Liver (tissue), 9 donors: ENCODE results near the gene RBM27. TPM values are rescaled to one million over a fixed set of nuclear protein-coding genes. Genes with fewer than 3 reads are reported as not detected.
"Not testable (repeated sequence)": the region's sequence is repeated elsewhere in the genome, so short reads cannot be mapped to it uniquely, and the experiment has no call there.

Source experiments
- DNase-seq: peaks from one replicate; pipeline ENCODE4 v3.0.0-alpha.2; 2017; ENCODE audit warnings: low spot score
- H3K27ac ChIP-seq, 2 donors: one replicate each; pipeline ENCODE4 v1.7.0; 2013; ENCODE audit warnings: inconsistent platforms in 2 of 2, low read length in 2 of 2, control low read depth in 1 of 2, low read depth in 1 of 2, mild to moderate bottlenecking in 1 of 2
- H3K27me3 ChIP-seq, 4 donors: one replicate each; pipeline versions ENCODE4 v1.6.1 to v1.7.0; 2013; ENCODE audit warnings: low read length in 3 of 4, inconsistent platforms in 1 of 4, mild to moderate bottlenecking in 1 of 4, moderate library complexity in 1 of 4; ENCODE audit not compliant: control insufficient read depth in 4 of 4, insufficient read depth in 4 of 4
- H3K36me3 ChIP-seq, 4 donors: one replicate each; pipeline versions ENCODE4 v1.6.1 to v1.7.0; 2013; ENCODE audit warnings: low read length in 3 of 4, mild to moderate bottlenecking in 3 of 4, low read depth in 1 of 4, moderate library complexity in 1 of 4; ENCODE audit not compliant: control insufficient read depth in 4 of 4, insufficient read depth in 3 of 4
- H3K4me1 ChIP-seq, 4 donors: one replicate each; pipeline versions ENCODE4 v1.6.1 to v1.7.0; 2013; ENCODE audit warnings: low read length in 3 of 4, mild to moderate bottlenecking in 3 of 4, moderate library complexity in 1 of 4; ENCODE audit not compliant: control insufficient read depth in 4 of 4, insufficient read depth in 4 of 4
- H3K4me3 ChIP-seq, 3 donors: one replicate each; pipeline versions ENCODE4 v1.6.1 to v1.7.0; 2013; ENCODE audit warnings: low read length in 3 of 3, control low read depth in 1 of 3, low read depth in 1 of 3, mild to moderate bottlenecking in 1 of 3
- H3K9ac ChIP-seq, 2 donors: one replicate each; pipeline ENCODE4 v1.7.0; 2013; ENCODE audit warnings: low read length in 2 of 2, mild to moderate bottlenecking in 2 of 2, moderate library complexity in 2 of 2, control low read depth in 1 of 2, low read depth in 1 of 2
- H3K9me3 ChIP-seq, 4 donors: one replicate each; pipeline versions ENCODE4 v1.6.1 to v1.7.0; 2013; ENCODE audit warnings: low read length in 3 of 4; ENCODE audit not compliant: control insufficient read depth in 4 of 4
- FOXA2 ChIP-seq: IDR thresholded peaks from 2 replicates; pipeline ENCODE4 v1.6.1; 2016; ENCODE audit warnings: antibody characterized with exemption
- HNF4G ChIP-seq: IDR thresholded peaks from 2 replicates; pipeline ENCODE4 v1.6.1; 2016; ENCODE audit warnings: antibody characterized with exemption
- JUND ChIP-seq, 2 donors: IDR thresholded peaks; 2 replicates each; pipeline ENCODE4 v1.6.1; 2016; ENCODE audit warnings: antibody characterized with exemption in 2 of 2
- NR2F2 ChIP-seq: IDR thresholded peaks from 2 replicates; pipeline ENCODE4 v1.6.1; 2016; ENCODE audit warnings: antibody characterized with exemption
- RXRA ChIP-seq, 2 donors: IDR thresholded peaks; 2 replicates each; pipeline ENCODE4 v1.6.1; 2017 to 2018; ENCODE audit warnings: antibody characterized with exemption in 2 of 2, mild to moderate bottlenecking in 1 of 2
- YY1 ChIP-seq: IDR thresholded peaks from 2 replicates; pipeline ENCODE4 v1.6.1; 2016; ENCODE audit warnings: antibody characterized with exemption, mild to moderate bottlenecking
- WGBS: extraction: QIAGEN DNeasy Blood & Tissue Kit; methylation state at CpG from one replicate; pipeline ENCODE4 v1.1.7; 2013; 5-methylcytosine and 5-hydroxymethylcytosine counted together
- polyA plus RNA-seq, 2 donors: library from polyadenylated mRNA; stranded (reverse) in 1 of 2; unstranded in 1 of 2; fragments of 200-250 nt in 1 of 2; fragments of >200 nt in 1 of 2; fragmentation: Nextera tagmentation in 1 of 2; extraction: Ambion mirVana in 1 of 2; gene quantifications; one replicate each; pipeline versions ENCODE4 v1.2.1 to v1.2.3, GENCODE V29; 2013 to 2015
- total RNA-seq, 2 donors: library from RNA; depleted of rRNA; stranded (reverse); fragments of >200 nt; gene quantifications; one replicate each; pipeline ENCODE4 v1.2.3, GENCODE V29; 2014
- TF ChIP-seq, protein P1 (sequence below): IDR thresholded peaks from 2 replicates; pipeline ENCODE4 v1.6.1; 2016; ENCODE audit warnings: antibody characterized with exemption
- TF ChIP-seq, protein P2 (sequence below): IDR thresholded peaks from 2 replicates; pipeline ENCODE4 v1.6.1; 2016; ENCODE audit warnings: antibody characterized with exemption
- TF ChIP-seq, protein P3 (sequence below): IDR thresholded peaks from 2 replicates; pipeline ENCODE4 v1.6.1; 2016; ENCODE audit warnings: antibody characterized with exemption, mild to moderate bottlenecking
- donor health status: healthy.
- donor health status: healthy.
- donor health status: healthy.
- donor health status: healthy.
- donor health status: healthy.

RBM27 gene
- total and polyA plus RNA-seq, 4 donors = 2.7 to 16.7 (median 9.7) TPM

DNA sequence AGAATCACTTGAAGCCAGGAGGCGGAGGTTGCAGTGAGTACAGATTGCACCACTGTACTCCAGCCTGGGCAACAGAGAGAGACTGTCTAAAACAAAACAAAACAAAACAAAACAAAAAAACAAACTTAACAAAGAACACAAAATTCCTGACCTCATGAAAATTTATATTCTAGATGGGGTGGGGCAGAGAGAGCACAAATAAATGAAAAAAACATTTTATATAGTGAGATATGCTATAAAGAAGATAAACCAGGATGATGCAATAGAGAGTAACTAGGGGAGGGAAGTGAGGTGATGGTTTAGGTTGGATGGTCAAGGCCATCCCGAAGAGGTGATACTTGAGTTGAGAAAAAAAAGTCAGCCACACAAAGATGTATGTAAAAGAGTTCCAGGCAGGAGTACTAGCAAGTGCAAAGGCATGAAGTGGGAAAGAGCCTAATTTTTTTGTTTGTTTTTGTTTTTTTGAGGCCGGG, 10.8 kb upstream of the RBM27 start:
- no peak for DNase-seq
- WGBS = 82% methylated on average over 3 of the region's 3 CpGs
- H3K27ac ChIP-seq = no peak overlapping the region
- H3K4me3 ChIP-seq = no peak overlapping the region
- H3K4me1 ChIP-seq = no peaks in the 10 kb centered on the region
- TF ChIP-seq, protein P1, sequence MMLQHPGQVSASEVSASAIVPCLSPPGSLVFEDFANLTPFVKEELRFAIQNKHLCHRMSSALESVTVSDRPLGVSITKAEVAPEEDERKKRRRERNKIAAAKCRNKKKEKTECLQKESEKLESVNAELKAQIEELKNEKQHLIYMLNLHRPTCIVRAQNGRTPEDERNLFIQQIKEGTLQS = no peak
- no peak for TF ChIP-seq RXRA (IDR thresholded peaks at IDR 0.05)
- TF ChIP-seq, protein P2, sequence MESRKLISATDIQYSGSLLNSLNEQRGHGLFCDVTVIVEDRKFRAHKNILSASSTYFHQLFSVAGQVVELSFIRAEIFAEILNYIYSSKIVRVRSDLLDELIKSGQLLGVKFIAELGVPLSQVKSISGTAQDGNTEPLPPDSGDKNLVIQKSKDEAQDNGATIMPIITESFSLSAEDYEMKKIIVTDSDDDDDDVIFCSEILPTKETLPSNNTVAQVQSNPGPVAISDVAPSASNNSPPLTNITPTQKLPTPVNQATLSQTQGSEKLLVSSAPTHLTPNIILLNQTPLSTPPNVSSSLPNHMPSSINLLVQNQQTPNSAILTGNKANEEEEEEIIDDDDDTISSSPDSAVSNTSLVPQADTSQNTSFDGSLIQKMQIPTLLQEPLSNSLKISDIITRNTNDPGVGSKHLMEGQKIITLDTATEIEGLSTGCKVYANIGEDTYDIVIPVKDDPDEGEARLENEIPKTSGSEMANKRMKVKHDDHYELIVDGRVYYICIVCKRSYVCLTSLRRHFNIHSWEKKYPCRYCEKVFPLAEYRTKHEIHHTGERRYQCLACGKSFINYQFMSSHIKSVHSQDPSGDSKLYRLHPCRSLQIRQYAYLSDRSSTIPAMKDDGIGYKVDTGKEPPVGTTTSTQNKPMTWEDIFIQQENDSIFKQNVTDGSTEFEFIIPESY = no peak
- TF ChIP-seq HNF4G = no peak
- no peak for TF ChIP-seq YY1
- TF ChIP-seq, protein P3, sequence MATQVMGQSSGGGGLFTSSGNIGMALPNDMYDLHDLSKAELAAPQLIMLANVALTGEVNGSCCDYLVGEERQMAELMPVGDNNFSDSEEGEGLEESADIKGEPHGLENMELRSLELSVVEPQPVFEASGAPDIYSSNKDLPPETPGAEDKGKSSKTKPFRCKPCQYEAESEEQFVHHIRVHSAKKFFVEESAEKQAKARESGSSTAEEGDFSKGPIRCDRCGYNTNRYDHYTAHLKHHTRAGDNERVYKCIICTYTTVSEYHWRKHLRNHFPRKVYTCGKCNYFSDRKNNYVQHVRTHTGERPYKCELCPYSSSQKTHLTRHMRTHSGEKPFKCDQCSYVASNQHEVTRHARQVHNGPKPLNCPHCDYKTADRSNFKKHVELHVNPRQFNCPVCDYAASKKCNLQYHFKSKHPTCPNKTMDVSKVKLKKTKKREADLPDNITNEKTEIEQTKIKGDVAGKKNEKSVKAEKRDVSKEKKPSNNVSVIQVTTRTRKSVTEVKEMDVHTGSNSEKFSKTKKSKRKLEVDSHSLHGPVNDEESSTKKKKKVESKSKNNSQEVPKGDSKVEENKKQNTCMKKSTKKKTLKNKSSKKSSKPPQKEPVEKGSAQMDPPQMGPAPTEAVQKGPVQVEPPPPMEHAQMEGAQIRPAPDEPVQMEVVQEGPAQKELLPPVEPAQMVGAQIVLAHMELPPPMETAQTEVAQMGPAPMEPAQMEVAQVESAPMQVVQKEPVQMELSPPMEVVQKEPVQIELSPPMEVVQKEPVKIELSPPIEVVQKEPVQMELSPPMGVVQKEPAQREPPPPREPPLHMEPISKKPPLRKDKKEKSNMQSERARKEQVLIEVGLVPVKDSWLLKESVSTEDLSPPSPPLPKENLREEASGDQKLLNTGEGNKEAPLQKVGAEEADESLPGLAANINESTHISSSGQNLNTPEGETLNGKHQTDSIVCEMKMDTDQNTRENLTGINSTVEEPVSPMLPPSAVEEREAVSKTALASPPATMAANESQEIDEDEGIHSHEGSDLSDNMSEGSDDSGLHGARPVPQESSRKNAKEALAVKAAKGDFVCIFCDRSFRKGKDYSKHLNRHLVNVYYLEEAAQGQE = no peak
- TF ChIP-seq NR2F2 = no peak
- H3K27me3 ChIP-seq = no peaks in the 10 kb centered on the region
- H3K36me3 ChIP-seq = no peaks in the 10 kb centered on the region
- H3K9me3 ChIP-seq = no peaks in the 10 kb centered on the region
- no peak overlapping the region for H3K9ac ChIP-seq

DNA sequence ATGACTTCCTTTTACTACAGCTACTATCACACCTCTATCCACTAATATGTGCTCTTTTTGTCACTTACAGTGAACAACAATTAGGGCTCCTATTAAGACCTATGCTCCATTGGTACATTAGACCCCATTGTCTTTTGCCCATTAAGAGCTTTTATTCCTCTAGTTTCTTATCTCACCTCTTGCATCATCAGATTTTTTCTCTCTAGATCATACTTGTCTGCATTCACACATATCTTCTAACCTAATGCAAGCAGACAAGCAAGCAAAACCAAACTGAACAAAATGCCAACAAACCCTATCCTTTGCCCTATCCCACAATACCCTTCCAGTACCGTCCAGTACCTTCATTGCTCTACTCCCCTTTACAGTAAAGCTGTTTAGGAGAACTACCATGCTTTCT, 10.1 kb upstream of the RBM27 start:
- Histone ChIP-seq H3K9ac (no peak overlapping the region), H3K27ac (no peak overlapping the region), H3K4me1 (no peaks in the 10 kb centered on the region), H3K4me3 (no peak overlapping the region), H3K27me3 (no peaks in the 10 kb centered on the region), H3K9me3 (no peaks in the 10 kb centered on the region), H3K36me3 (no peaks in the 10 kb centered on the region)
- WGBS = 80% methylated on average over 1 of the region's 1 CpG
- DNase-seq = no peak
- TF ChIP-seq, protein P3 = no peak
- TF ChIP-seq, protein P2 = no peak
- TF ChIP-seq, protein P1 = no peak
- TF ChIP-seq FOXA2 (no peak), JUND (IDR thresholded peaks at IDR 0.05) (no peak)

DNA sequence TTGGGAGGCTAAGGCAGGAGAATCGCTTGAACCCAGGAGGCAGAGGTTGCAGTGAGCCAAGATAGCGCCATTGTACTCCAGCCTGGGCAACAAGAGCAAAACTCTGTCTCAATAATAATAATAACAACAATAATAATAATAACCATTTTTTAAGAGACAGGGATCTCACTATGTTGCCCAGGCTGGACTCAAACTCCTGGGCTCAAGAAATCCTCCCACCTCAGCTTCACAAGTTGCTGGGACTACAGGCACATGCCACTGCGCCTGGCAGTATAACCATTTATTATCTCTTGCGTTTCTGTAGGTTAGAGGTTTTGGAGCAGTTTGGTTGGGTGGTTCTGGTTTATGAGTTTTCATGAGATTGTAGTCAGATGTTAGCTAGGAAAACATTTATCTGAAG, 8.4 kb upstream of the RBM27 start:
- H3K27ac ChIP-seq, H3K27me3 ChIP-seq, H3K4me1 ChIP-seq, H3K36me3 ChIP-seq, H3K4me3 ChIP-seq, H3K9me3 ChIP-seq, DNase-seq, H3K9ac ChIP-seq: not testable (repeated sequence)
- 94% methylated on average over 4 of the region's 4 CpGs for WGBS
